RWPE2 (cell line): Measurements from ENCODE around the gene SLC17A2.

Experiments used
- ATAC-seq: fragments of 200-7000 bp; cut with Tn5 transposase; 3 replicates; pipeline ENCODE4 v1.9.1; 2021; ENCODE audit warnings: low read depth
- DNase-seq: peaks from one replicate; pipeline ENCODE4 v3.0.0-alpha.2; 2020; ENCODE audit warnings: low spot score
- H3K27ac ChIP-seq: fragments of 450-650 bp; 2 replicates; pipeline ENCODE4 v1.5.1; 2017; ENCODE audit warnings: mild to moderate bottlenecking; ENCODE audit not compliant: poor library complexity, severe bottlenecking
- H3K27me3 ChIP-seq: fragments of 250-450 bp; sonication (Bioruptor Pico); 2 replicates; pipeline ENCODE4 v1.5.1; 2021; ENCODE audit warnings: mild to moderate bottlenecking, moderate library complexity; ENCODE audit not compliant: insufficient read depth, poor library complexity, severe bottlenecking
- H3K36me3 ChIP-seq: fragments of 250-450 bp; sonication (Bioruptor Pico); 2 replicates; pipeline ENCODE4 v1.5.1; 2020; ENCODE audit warnings: low read depth, mild to moderate bottlenecking, moderate library complexity
- H3K4me1 ChIP-seq: fragments of 250-450 bp; sonication (Bioruptor Pico); 2 replicates; pipeline ENCODE4 v1.5.1; 2021; ENCODE audit warnings: mild to moderate bottlenecking, moderate library complexity; ENCODE audit not compliant: insufficient read depth, poor library complexity, severe bottlenecking
- H3K4me3 ChIP-seq: fragments of 250-450 bp; sonication (Bioruptor Pico); 2 replicates; pipeline ENCODE4 v1.5.1; 2021; ENCODE audit warnings: mild to moderate bottlenecking, moderate library complexity; ENCODE audit not compliant: severe bottlenecking
- H3K9me3 ChIP-seq: fragments of 250-450 bp; sonication (Bioruptor Pico); 2 replicates; pipeline ENCODE4 v1.5.1; 2021; ENCODE audit warnings: mild to moderate bottlenecking, moderate library complexity; ENCODE audit not compliant: severe bottlenecking
- CTCF ChIP-seq: fragments of 450-650 bp; IDR thresholded peaks from one replicate; pipeline ENCODE4 v1.5.1; 2017; ENCODE audit warnings: mild to moderate bottlenecking, moderate library complexity; ENCODE audit not compliant: poor library complexity, severe bottlenecking

Gene SLC17A2

GRCh38 chr6:25895771-25896170, 34.7 kb downstream of the SLC17A2 start:
- DNase-seq, result no peak

DNA sequence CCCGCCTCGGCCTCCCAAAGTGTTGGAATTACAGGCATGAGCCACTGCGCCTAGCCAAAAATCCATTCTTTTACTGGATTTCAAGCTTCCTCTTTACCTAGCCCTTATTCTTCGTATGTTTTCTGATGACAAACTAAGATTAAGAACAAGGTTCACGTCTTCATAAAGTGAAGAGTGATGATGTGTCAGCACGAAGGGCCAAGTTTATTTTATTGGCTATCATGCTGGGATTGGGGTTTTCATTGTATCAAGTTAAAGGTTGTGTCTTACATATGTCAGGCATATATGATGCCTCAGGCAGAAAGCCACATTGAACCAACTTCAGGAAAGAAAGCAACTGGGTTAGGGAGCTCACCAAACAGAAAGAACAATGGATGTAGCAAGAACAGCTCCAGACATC, 36.7 kb downstream of the SLC17A2 start:
- Histone ChIP-seq H3K36me3 (no peaks in the 10 kb centered on the region), H3K27me3 (no peaks in the 10 kb centered on the region), H3K4me3 (no peak overlapping the region), H3K9me3 (no peaks in the 10 kb centered on the region), H3K27ac (no peak overlapping the region), H3K4me1 (no peaks in the 10 kb centered on the region)
- TF ChIP-seq CTCF, result no peak
- ATAC-seq (no peak), DNase-seq (no peak)

More at GRCh38 chr6:25895771-25896170, 34.7 kb downstream of the SLC17A2 start:
- H3K27ac ChIP-seq, result no peak overlapping the region
- no peaks in the 10 kb centered on the region for H3K36me3 ChIP-seq
- H3K9me3 ChIP-seq, result no peaks in the 10 kb centered on the region
- TF ChIP-seq CTCF, result no peak
- no peak overlapping the region for H3K4me3 ChIP-seq
- no peak for ATAC-seq
- no peaks in the 10 kb centered on the region for H3K27me3 ChIP-seq
- no peaks in the 10 kb centered on the region for H3K4me1 ChIP-seq

DNA sequence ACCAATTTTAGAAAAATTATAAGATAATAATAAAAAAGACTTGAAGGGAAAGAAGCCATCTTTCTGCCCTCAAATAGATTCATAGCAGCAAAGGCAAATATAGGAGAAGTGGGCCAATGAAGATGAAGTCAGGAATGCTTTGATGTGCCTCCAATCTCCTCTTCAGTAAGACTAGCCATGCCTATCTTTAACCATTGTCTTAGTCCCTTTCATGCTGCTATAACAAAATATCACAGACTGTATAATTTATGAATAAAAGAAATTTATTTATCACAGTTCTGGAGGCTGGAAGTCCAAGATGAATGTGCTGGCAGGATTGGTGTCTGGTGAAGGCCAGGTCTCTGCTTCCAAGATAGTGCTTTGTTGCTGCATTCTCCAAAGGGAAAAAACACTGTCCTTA, 37.6 kb downstream of the SLC17A2 start:
- no peak overlapping the region for H3K4me3 ChIP-seq
- no peak for ATAC-seq

DNA sequence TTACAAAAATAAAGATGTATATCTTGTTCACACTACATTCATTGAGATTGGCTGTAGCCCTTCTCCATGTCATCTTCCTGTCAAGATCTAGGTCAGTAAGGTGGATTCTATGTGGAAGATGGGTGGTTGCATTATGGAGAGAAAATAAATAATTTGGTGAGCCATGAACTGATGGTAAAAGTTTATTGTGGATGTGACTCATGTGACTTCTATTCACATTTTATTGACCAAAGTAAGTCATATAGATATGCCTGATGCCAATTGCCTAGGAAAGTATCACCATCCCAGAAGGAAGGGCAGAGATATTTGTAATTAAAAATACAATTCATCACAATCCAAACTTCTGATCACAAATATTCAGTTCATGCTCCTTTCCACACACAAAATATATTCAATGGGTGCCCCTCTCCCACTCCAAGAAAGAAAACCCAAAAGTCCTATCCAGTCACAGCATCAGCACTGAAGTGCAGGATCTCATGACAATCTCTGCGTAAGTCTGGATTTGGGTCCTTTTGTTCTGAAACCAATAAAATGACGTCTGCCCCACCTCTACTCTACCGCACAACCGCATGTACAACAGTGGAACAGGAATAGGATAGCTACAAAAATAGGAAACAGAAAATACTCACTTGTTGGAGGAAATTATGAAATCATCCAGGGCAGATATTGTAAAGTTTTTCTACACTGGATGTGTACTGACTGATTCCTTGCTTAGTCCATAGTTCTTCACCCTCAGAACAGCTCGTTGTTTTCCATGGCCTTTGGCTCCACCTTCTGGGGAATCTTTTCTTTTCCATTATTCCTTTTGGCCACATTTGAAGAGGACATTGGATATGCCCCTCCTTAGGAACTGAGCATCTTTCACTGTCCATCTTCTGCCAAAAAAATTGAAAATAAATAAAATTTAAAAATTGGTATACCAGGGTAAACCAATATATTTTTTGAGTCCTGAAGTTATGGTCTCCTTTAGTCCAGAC, 40.3 kb downstream of the SLC17A2 start:
- H3K9me3 ChIP-seq, result no peaks in the 10 kb centered on the region
- H3K36me3 ChIP-seq, result no peaks in the 10 kb centered on the region
- peak; percentile 65 for TF ChIP-seq CTCF
- H3K27me3 ChIP-seq, result no peaks in the 10 kb centered on the region
- no peak overlapping the region for H3K4me3 ChIP-seq
- DNase-seq, result no peak
- peak; percentile 73 for ATAC-seq
- no peak overlapping the region for H3K27ac ChIP-seq
- H3K4me1 ChIP-seq, result no peaks in the 10 kb centered on the region

More for the DNA sequence above, 37.6 kb downstream of the SLC17A2 start:
- DNase-seq, result no peak
- H3K27ac ChIP-seq, result no peak overlapping the region
- no peaks in the 10 kb centered on the region for H3K27me3 ChIP-seq
- no peak for TF ChIP-seq CTCF
- H3K9me3 ChIP-seq, result no peaks in the 10 kb centered on the region
- H3K36me3 ChIP-seq, result no peaks in the 10 kb centered on the region
- H3K4me1 ChIP-seq, result no peaks in the 10 kb centered on the region

GRCh38 chr6:25888626-25889025, 41.9 kb downstream of the SLC17A2 start:
- TF ChIP-seq CTCF, result no peak
- no peak for ATAC-seq
- DNase-seq, result no peak

More at GRCh38 chr6:25888626-25889025, 41.9 kb downstream of the SLC17A2 start:
- H3K27me3 ChIP-seq, result no peaks in the 10 kb centered on the region
- no peaks in the 10 kb centered on the region for H3K36me3 ChIP-seq
- peaks cover 2% of the 10 kb centered on the region for H3K4me1 ChIP-seq
- H3K27ac ChIP-seq, result no peak overlapping the region
- no peak overlapping the region for H3K4me3 ChIP-seq
- no peaks in the 10 kb centered on the region for H3K9me3 ChIP-seq
